HEK293 (cell line): ENCODE data around the gene IL24.

Source experiments
- BCL11A ChIP-seq: fragments of 450-650 bp; formaldehyde crosslinking; IDR thresholded peaks from 2 replicates; pipeline ENCODE4 v1.5.1; 2016; ENCODE audit warnings: low read depth, missing biosample characterization, missing genetic modification characterization
- IKZF3 ChIP-seq: fragments of 450-650 bp; IDR thresholded peaks from 2 replicates; pipeline ENCODE4 v1.5.0; 2018; ENCODE audit warnings: missing biosample characterization, mild to moderate bottlenecking, missing genetic modification characterization, moderate library complexity
- TCF7L2 ChIP-seq: IDR thresholded peaks from 2 replicates; pipeline ENCODE4 v1.6.1; 2011; ENCODE audit warnings: low read depth, mild to moderate bottlenecking, inconsistent platforms, low read length, moderate library complexity, borderline replicate concordance
- YY2 ChIP-seq: fragments of 450-650 bp; formaldehyde crosslinking; IDR thresholded peaks from 2 replicates; pipeline ENCODE4 v1.5.1; 2016; ENCODE audit warnings: missing biosample characterization, missing genetic modification characterization
- ZBTB21 ChIP-seq: fragments of 450-650 bp; formaldehyde crosslinking; IDR thresholded peaks from 2 replicates; pipeline ENCODE4 v1.5.1; 2017; ENCODE audit warnings: missing biosample characterization, missing genetic modification characterization
- ZEB2 ChIP-seq: fragments of 450-650 bp; formaldehyde crosslinking; IDR thresholded peaks from 2 replicates; pipeline ENCODE4 v1.5.1; 2016; ENCODE audit warnings: missing biosample characterization, missing genetic modification characterization
- ZIC2 ChIP-seq: fragments of 450-650 bp; formaldehyde crosslinking; IDR thresholded peaks from 2 replicates; pipeline ENCODE4 v1.5.1; 2016; ENCODE audit warnings: missing biosample characterization, missing genetic modification characterization
- ZNF221 ChIP-seq: fragments of 450-650 bp; formaldehyde crosslinking; IDR thresholded peaks from 2 replicates; pipeline ENCODE4 v1.5.1; 2017; ENCODE audit warnings: missing biosample characterization, missing genetic modification characterization, borderline replicate concordance
- ZNF239 ChIP-seq: fragments of 450-650 bp; formaldehyde crosslinking; IDR thresholded peaks from 2 replicates; pipeline ENCODE4 v1.5.1; 2016; ENCODE audit warnings: missing biosample characterization, missing genetic modification characterization
- ZNF248 ChIP-seq: fragments of 450-650 bp; formaldehyde crosslinking; IDR thresholded peaks from 2 replicates; pipeline ENCODE4 v1.5.1; 2017; ENCODE audit warnings: missing biosample characterization, missing genetic modification characterization
- ZNF274 ChIP-seq, 2 experiments: fragments of 200-500 bp in 1 of 2; fragments of 450-650 bp in 1 of 2; sonication (Bioruptor generic) in 1 of 2; formaldehyde crosslinking in 1 of 2; IDR thresholded peaks; 2 replicates each; pipeline versions ENCODE4 v1.5.1 to v1.6.1; 2014 to 2016; ENCODE audit warnings: borderline replicate concordance in 1 of 2, inconsistent platforms in 1 of 2, low read length in 1 of 2, missing biosample characterization in 1 of 2, missing genetic modification characterization in 1 of 2
- ZNF37A ChIP-seq: fragments of 450-650 bp; IDR thresholded peaks from 2 replicates; pipeline ENCODE4 v1.5.1; 2018; ENCODE audit warnings: missing biosample characterization, missing genetic modification characterization
- ZNF571 ChIP-seq: fragments of 450-650 bp; formaldehyde crosslinking; IDR thresholded peaks from 2 replicates; pipeline ENCODE4 v1.5.0; 2017; ENCODE audit warnings: missing biosample characterization, missing genetic modification characterization
- ZNF621 ChIP-seq: fragments of 450-650 bp; formaldehyde crosslinking; IDR thresholded peaks from 2 replicates; pipeline ENCODE4 v1.5.1; 2017; ENCODE audit warnings: missing biosample characterization, missing genetic modification characterization
- ZNF777 ChIP-seq: fragments of 450-650 bp; formaldehyde crosslinking; IDR thresholded peaks from 2 replicates; pipeline ENCODE4 v1.5.1; 2017; ENCODE audit warnings: missing biosample characterization, missing genetic modification characterization, borderline replicate concordance
- ZNF791 ChIP-seq: fragments of 450-650 bp; formaldehyde crosslinking; IDR thresholded peaks from 2 replicates; pipeline ENCODE4 v1.5.1; 2016; ENCODE audit warnings: missing biosample characterization, missing genetic modification characterization
- TF ChIP-seq, protein P1 (sequence below): fragments of 450-650 bp; formaldehyde crosslinking; IDR thresholded peaks from 2 replicates; pipeline ENCODE4 v1.5.1; 2016; ENCODE audit warnings: missing biosample characterization, missing genetic modification characterization
- TF ChIP-seq, protein P2 (sequence below): fragments of 450-650 bp; formaldehyde crosslinking; IDR thresholded peaks from 2 replicates; pipeline ENCODE4 v1.5.1; 2016; ENCODE audit warnings: missing biosample characterization, missing genetic modification characterization, borderline replicate concordance
- TF ChIP-seq, protein P3 (sequence below): fragments of 450-650 bp; formaldehyde crosslinking; IDR thresholded peaks from 2 replicates; pipeline ENCODE4 v1.5.1; 2016; ENCODE audit warnings: missing biosample characterization, missing genetic modification characterization
- TF ChIP-seq, protein P4 (sequence below): fragments of 450-650 bp; formaldehyde crosslinking; IDR thresholded peaks from 2 replicates; pipeline ENCODE4 v1.5.1; 2016; ENCODE audit warnings: missing biosample characterization, missing genetic modification characterization
- TF ChIP-seq, protein P5 (sequence below): fragments of 450-650 bp; formaldehyde crosslinking; IDR thresholded peaks from 2 replicates; pipeline ENCODE4; 2016; ENCODE audit warnings: missing biosample characterization, missing genetic modification characterization
- TF ChIP-seq, protein P6 (sequence below): fragments of 450-650 bp; formaldehyde crosslinking; IDR thresholded peaks from 2 replicates; pipeline ENCODE4 v1.5.1; 2017; ENCODE audit warnings: missing biosample characterization, missing genetic modification characterization

IL24 gene

DNA sequence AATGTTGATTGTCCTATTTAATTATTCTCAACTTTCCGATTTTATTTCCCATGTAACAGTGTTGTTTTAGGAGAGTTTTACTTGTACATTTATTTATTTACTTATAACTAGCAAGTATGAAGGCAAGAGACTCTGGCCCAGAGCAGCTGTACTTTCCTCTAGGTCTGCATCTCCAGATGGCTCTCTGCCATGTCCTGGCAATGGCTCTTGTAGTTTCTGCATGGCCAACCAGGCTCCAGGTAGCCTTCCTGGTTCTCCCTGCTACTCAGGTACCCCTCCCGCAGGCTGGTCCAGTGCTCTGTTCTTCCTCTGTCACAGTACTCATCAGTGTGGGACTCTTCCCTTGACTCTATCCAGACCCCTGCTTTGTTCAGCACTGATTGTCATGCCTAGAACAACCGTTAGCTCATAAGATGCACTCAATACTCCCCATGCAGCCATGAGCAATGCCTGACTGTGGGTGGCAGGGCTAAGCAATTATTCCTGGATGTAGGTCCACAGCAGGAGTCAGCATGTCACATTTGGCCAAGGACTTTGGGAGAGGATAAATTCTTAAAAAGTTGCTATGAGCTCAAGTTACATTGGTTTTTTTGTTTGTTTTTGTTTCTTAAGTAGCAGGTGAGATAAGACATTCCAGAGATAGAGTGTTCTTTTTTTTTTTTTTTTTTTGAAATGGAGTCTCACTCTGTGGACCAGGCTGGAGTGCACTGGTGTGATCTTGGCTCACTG is 42.7 kb upstream of the IL24 start (continued):
- TF ChIP-seq, protein P1, sequence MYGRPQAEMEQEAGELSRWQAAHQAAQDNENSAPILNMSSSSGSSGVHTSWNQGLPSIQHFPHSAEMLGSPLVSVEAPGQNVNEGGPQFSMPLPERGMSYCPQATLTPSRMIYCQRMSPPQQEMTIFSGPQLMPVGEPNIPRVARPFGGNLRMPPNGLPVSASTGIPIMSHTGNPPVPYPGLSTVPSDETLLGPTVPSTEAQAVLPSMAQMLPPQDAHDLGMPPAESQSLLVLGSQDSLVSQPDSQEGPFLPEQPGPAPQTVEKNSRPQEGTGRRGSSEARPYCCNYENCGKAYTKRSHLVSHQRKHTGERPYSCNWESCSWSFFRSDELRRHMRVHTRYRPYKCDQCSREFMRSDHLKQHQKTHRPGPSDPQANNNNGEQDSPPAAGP, result no peak
- no peak for TF ChIP-seq ZNF621 (tag by site-specific recombination)
- no peak for TF ChIP-seq TCF7L2
- TF ChIP-seq ZNF239, result no peak
- TF ChIP-seq, protein P2, sequence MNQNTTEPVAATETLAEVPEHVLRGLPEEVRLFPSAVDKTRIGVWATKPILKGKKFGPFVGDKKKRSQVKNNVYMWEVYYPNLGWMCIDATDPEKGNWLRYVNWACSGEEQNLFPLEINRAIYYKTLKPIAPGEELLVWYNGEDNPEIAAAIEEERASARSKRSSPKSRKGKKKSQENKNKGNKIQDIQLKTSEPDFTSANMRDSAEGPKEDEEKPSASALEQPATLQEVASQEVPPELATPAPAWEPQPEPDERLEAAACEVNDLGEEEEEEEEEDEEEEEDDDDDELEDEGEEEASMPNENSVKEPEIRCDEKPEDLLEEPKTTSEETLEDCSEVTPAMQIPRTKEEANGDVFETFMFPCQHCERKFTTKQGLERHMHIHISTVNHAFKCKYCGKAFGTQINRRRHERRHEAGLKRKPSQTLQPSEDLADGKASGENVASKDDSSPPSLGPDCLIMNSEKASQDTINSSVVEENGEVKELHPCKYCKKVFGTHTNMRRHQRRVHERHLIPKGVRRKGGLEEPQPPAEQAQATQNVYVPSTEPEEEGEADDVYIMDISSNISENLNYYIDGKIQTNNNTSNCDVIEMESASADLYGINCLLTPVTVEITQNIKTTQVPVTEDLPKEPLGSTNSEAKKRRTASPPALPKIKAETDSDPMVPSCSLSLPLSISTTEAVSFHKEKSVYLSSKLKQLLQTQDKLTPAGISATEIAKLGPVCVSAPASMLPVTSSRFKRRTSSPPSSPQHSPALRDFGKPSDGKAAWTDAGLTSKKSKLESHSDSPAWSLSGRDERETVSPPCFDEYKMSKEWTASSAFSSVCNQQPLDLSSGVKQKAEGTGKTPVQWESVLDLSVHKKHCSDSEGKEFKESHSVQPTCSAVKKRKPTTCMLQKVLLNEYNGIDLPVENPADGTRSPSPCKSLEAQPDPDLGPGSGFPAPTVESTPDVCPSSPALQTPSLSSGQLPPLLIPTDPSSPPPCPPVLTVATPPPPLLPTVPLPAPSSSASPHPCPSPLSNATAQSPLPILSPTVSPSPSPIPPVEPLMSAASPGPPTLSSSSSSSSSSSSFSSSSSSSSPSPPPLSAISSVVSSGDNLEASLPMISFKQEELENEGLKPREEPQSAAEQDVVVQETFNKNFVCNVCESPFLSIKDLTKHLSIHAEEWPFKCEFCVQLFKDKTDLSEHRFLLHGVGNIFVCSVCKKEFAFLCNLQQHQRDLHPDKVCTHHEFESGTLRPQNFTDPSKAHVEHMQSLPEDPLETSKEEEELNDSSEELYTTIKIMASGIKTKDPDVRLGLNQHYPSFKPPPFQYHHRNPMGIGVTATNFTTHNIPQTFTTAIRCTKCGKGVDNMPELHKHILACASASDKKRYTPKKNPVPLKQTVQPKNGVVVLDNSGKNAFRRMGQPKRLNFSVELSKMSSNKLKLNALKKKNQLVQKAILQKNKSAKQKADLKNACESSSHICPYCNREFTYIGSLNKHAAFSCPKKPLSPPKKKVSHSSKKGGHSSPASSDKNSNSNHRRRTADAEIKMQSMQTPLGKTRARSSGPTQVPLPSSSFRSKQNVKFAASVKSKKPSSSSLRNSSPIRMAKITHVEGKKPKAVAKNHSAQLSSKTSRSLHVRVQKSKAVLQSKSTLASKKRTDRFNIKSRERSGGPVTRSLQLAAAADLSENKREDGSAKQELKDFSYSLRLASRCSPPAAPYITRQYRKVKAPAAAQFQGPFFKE (tag by site-specific recombination), result no peak
- no peak for TF ChIP-seq ZNF791 (tag by site-specific recombination)
- TF ChIP-seq ZNF571 (tag by site-specific recombination), result no peak
- TF ChIP-seq ZEB2 (tag by site-specific recombination), result no peak
- no peak for TF ChIP-seq ZNF274 (IDR thresholded peaks at IDR 0.05; ENCODE audit: low read length)
- TF ChIP-seq ZNF274 (tag by site-specific recombination; IDR thresholded peaks at IDR 0.05; ENCODE audit: borderline replicate concordance), result no peak
- no peak for TF ChIP-seq ZNF221 (tag by site-specific recombination)
- peak; percentile 89 for TF ChIP-seq ZIC2 (tag by site-specific recombination)
- TF ChIP-seq, protein P3, sequence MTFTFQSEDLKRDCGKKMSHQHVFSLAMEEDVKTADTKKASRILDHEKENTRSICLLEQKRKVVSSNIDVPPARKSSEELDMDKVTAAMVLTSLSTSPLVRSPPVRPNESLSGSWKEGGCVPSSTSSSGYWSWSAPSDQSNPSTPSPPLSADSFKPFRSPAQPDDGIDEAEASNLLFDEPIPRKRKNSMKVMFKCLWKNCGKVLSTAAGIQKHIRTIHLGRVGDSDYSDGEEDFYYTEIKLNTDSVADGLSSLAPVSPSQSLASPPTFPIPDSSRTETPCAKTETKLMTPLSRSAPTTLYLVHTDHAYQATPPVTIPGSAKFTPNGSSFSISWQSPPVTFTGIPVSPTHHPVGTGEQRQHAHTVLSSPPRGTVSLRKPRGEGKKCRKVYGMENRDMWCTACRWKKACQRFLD, result no peak
- TF ChIP-seq, protein P4, sequence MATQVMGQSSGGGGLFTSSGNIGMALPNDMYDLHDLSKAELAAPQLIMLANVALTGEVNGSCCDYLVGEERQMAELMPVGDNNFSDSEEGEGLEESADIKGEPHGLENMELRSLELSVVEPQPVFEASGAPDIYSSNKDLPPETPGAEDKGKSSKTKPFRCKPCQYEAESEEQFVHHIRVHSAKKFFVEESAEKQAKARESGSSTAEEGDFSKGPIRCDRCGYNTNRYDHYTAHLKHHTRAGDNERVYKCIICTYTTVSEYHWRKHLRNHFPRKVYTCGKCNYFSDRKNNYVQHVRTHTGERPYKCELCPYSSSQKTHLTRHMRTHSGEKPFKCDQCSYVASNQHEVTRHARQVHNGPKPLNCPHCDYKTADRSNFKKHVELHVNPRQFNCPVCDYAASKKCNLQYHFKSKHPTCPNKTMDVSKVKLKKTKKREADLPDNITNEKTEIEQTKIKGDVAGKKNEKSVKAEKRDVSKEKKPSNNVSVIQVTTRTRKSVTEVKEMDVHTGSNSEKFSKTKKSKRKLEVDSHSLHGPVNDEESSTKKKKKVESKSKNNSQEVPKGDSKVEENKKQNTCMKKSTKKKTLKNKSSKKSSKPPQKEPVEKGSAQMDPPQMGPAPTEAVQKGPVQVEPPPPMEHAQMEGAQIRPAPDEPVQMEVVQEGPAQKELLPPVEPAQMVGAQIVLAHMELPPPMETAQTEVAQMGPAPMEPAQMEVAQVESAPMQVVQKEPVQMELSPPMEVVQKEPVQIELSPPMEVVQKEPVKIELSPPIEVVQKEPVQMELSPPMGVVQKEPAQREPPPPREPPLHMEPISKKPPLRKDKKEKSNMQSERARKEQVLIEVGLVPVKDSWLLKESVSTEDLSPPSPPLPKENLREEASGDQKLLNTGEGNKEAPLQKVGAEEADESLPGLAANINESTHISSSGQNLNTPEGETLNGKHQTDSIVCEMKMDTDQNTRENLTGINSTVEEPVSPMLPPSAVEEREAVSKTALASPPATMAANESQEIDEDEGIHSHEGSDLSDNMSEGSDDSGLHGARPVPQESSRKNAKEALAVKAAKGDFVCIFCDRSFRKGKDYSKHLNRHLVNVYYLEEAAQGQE, result no peak
- no peak for TF ChIP-seq ZNF777 (tag by site-specific recombination)
- TF ChIP-seq IKZF3 (tag by site-specific recombination), result no peak
- no peak for TF ChIP-seq ZNF37A (tag by site-specific recombination)
- TF ChIP-seq, protein P5, sequence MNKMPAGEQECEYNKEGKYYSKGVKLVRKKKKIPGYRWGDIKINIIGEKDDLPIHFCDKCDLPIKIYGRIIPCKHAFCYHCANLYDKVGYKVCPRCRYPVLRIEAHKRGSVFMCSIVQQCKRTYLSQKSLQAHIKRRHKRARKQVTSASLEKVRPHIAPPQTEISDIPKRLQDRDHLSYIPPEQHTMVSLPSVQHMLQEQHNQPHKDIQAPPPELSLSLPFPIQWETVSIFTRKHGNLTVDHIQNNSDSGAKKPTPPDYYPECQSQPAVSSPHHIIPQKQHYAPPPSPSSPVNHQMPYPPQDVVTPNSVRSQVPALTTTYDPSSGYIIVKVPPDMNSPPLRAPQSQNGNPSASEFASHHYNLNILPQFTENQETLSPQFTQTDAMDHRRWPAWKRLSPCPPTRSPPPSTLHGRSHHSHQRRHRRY (tag by site-specific recombination), result no peak
- no peak for TF ChIP-seq YY2 (tag by site-specific recombination)
- TF ChIP-seq, protein P6, sequence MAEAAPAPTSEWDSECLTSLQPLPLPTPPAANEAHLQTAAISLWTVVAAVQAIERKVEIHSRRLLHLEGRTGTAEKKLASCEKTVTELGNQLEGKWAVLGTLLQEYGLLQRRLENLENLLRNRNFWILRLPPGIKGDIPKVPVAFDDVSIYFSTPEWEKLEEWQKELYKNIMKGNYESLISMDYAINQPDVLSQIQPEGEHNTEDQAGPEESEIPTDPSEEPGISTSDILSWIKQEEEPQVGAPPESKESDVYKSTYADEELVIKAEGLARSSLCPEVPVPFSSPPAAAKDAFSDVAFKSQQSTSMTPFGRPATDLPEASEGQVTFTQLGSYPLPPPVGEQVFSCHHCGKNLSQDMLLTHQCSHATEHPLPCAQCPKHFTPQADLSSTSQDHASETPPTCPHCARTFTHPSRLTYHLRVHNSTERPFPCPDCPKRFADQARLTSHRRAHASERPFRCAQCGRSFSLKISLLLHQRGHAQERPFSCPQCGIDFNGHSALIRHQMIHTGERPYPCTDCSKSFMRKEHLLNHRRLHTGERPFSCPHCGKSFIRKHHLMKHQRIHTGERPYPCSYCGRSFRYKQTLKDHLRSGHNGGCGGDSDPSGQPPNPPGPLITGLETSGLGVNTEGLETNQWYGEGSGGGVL (tag by site-specific recombination), result no peak
- TF ChIP-seq ZNF248, result no peak
- no peak for TF ChIP-seq ZBTB21 (tag by site-specific recombination)
- TF ChIP-seq BCL11A (tag by site-specific recombination), result no peak
